ENCODE measurements around the gene EPS8L3.

GRCh38 chr1:109756848-109757521 lies 6.7 kb downstream of the EPS8L3 start:
- no peak for TF ChIP-seq EZH2 (IDR thresholded peaks at IDR 0.05)
- TF ChIP-seq POLR2AphosphoS5 (IDR thresholded peaks at IDR 0.05; ENCODE audit: borderline replicate concordance, low read depth, low read length) = no peak
- TF ChIP-seq FOXP2 (optimal IDR thresholded peaks at IDR 0.05; ENCODE audit: control extremely low read depth, extremely low read length, insufficient read depth) = no peak

Data from SK-N-MC (cell line).